ENCODE results near the gene SGMS2. TPM values are rescaled to one million over a fixed set of nuclear protein-coding genes. Genes with fewer than 3 reads are reported as not detected.

The SGMS2 gene
- total RNA-seq (2014; rRNA removed) (58.7 and 64.5 TPM in 2 replicates), Bru-seq, nascent RNA (percentile 71 among the genes with signal in this experiment), BruChase-seq, experiment 1, labeled RNA remaining after a 6-hour chase (percentile 70 among the genes with signal in this experiment), BruChase-seq, experiment 2, labeled RNA remaining after a 2-hour chase (percentile 61 among the genes with signal in this experiment)
- long read RNA-seq, full-length matches to known transcripts = 2 of 27 reads
- long read RNA-seq, partial matches to known transcripts = 1 of 27 reads
- long read RNA-seq, other reads (novel, unspliced or antisense) = 24 of 27 reads

- Histone ChIP-seq H3K79me2 (ENCODE audit: low read length) (peaks cover 38% of the 10 kb centered on the region), H3K27me3 (ENCODE audit: low read length) (no peaks in the 10 kb centered on the region), H3K9me3 (ENCODE audit: low read length) (no peaks in the 10 kb centered on the region), H3K4me2 (ENCODE audit: low read length) (peak within 1 kb of the TSS; percentile 96), H3K27ac (ENCODE audit: low read length) (peak within 1 kb of the TSS; percentile 84), H3K4me3 (ENCODE audit: low read length) (peak within 1 kb of the TSS; percentile 78), H3K9me2 (replicated peaks; ENCODE audit: low read length) (no peaks in the 10 kb centered on the region), H2AFZ (ENCODE audit: low read length) (peak within 1 kb of the TSS; percentile 79), H3F3A (ENCODE audit: low read length, unreplicated experiment) (no peaks in the 10 kb centered on the region), H3K4me1 (ENCODE audit: insufficient read depth, low read length) (peaks cover 14% of the 10 kb centered on the region), H3K9ac (ENCODE audit: low read length) (peak within 1 kb of the TSS; percentile 77), H4K20me1 (ENCODE audit: low read length) (peaks cover 7% of the 10 kb centered on the region; the same call in 1 of the 2 replicates), H3K36me3 (ENCODE audit: low read depth, low read length) (no peaks in the 10 kb centered on the region)
- TF ChIP-seq EZH2 (IDR thresholded peaks at IDR 0.05; ENCODE audit: low read length, unreplicated experiment) = no peak
- peak; percentile 97 for TF ChIP-seq EZH2phosphoT487 (IDR thresholded peaks at IDR 0.05; ENCODE audit: borderline replicate concordance, low read length)
- CTCF ChIA-PET = no interaction called here
- intact Hi-C loops (cut with micrococcal nuclease) = loop anchor here (1.0 to 2.0 kb wide), 5 partner anchors 23 to 88 kb away; no protein-coding TSS in a partner anchor
- DNase-seq (peak; percentile 94), ATAC-seq (peak; percentile 84)
- POLR2A ChIA-PET (ENCODE audit: unreplicated experiment) = interaction anchor here (0.6 to 1.0 kb wide), 5 partner anchors 29 to 209 kb away, joined by 3 to 4 read pairs (median 3); partner anchors contain the start of gene PAPSS1
- TSS peak; percentile 67 for BruUV-seq (replicated peaks)
These were observed at the start of gene SGMS2 for GRCh38 chr4:107824350-107825071. SGMS2 (plus strand) TSS chr4:107824932; CDS start chr4:107895554, 70,622 bp downstream.

GRCh38 chr4:107777890-107778289, 46.8 kb upstream of the SGMS2 start:
- ATAC-seq = no peak
- no peak for DNase-seq
- H3K9ac ChIP-seq (ENCODE audit: low read length) = no peak overlapping the region
- H3F3A ChIP-seq (ENCODE audit: low read length, unreplicated experiment) = no peaks in the 10 kb centered on the region
- no peak overlapping the region for H2AFZ ChIP-seq (ENCODE audit: low read length)
- no peak overlapping the region for H3K4me2 ChIP-seq (ENCODE audit: low read length)
- H3K79me2 ChIP-seq (ENCODE audit: low read length) = no peaks in the 10 kb centered on the region
- no peak overlapping the region for H3K4me3 ChIP-seq (ENCODE audit: low read length)
- H3K9me3 ChIP-seq (ENCODE audit: low read length) = peaks cover 5% of the 10 kb centered on the region; the same call in 1 of the 2 replicates
- TF ChIP-seq EZH2 (IDR thresholded peaks at IDR 0.05; ENCODE audit: low read length, unreplicated experiment) (no peak), EZH2phosphoT487 (IDR thresholded peaks at IDR 0.05; ENCODE audit: borderline replicate concordance, low read length) (no peak), CTCF (conservative IDR thresholded peaks at IDR 0.05; ENCODE audit: low read depth, low read length) (no peak)
- H4K20me1 ChIP-seq (ENCODE audit: low read length) = no peaks in the 10 kb centered on the region
- POLR2A ChIA-PET (ENCODE audit: unreplicated experiment) = no interaction called here
- CTCF ChIA-PET = no interaction called here
- no peaks in the 10 kb centered on the region for H3K9me2 ChIP-seq (replicated peaks; ENCODE audit: low read length)
- no peaks in the 10 kb centered on the region for H3K27me3 ChIP-seq (ENCODE audit: low read length)
- no TSS peak for BruUV-seq (replicated peaks)
- intact Hi-C loops (cut with micrococcal nuclease) = no loop called here
- no peak overlapping the region for H3K27ac ChIP-seq (ENCODE audit: low read length)
- no peaks in the 10 kb centered on the region for H3K4me1 ChIP-seq (ENCODE audit: insufficient read depth, low read length)
- no peaks in the 10 kb centered on the region for H3K36me3 ChIP-seq (ENCODE audit: low read depth, low read length)

- Histone ChIP-seq H3K9me2 (replicated peaks; ENCODE audit: low read length) (no peaks in the 10 kb centered on the region), H3K36me3 (ENCODE audit: low read depth, low read length) (no peaks in the 10 kb centered on the region), H3K4me3 (ENCODE audit: low read length) (no peak overlapping the region), H3F3A (ENCODE audit: low read length, unreplicated experiment) (no peaks in the 10 kb centered on the region), H3K4me1 (ENCODE audit: insufficient read depth, low read length) (no peaks in the 10 kb centered on the region), H3K79me2 (ENCODE audit: low read length) (no peaks in the 10 kb centered on the region), H3K4me2 (ENCODE audit: low read length) (no peak overlapping the region), H3K27ac (ENCODE audit: low read length) (no peak overlapping the region), H4K20me1 (ENCODE audit: low read length) (no peaks in the 10 kb centered on the region), H3K9ac (ENCODE audit: low read length) (no peak overlapping the region), H3K27me3 (ENCODE audit: low read length) (no peaks in the 10 kb centered on the region), H3K9me3 (ENCODE audit: low read length) (peaks cover 5% of the 10 kb centered on the region; the same call in 1 of the 2 replicates), H2AFZ (ENCODE audit: low read length) (no peak overlapping the region)
- no peak for DNase-seq
- no peak for ATAC-seq
- TF ChIP-seq CTCF (conservative IDR thresholded peaks at IDR 0.05; ENCODE audit: low read depth, low read length) = no peak
- no peak for TF ChIP-seq EZH2phosphoT487 (IDR thresholded peaks at IDR 0.05; ENCODE audit: borderline replicate concordance, low read length)
- no peak for TF ChIP-seq EZH2 (IDR thresholded peaks at IDR 0.05; ENCODE audit: low read length, unreplicated experiment)
- intact Hi-C loops (cut with micrococcal nuclease) = no loop called here
- ChIA-PET POLR2A (ENCODE audit: unreplicated experiment) (no interaction called here), CTCF (no interaction called here)
- BruUV-seq (replicated peaks) = no TSS peak
These were observed 45.8 kb upstream of the SGMS2 start for GRCh38 chr4:107778784-107779530.

Data from PC-3 (cell line).